ENCODE measurements around the gene ZNF573.

ZNF573 gene

DNA sequence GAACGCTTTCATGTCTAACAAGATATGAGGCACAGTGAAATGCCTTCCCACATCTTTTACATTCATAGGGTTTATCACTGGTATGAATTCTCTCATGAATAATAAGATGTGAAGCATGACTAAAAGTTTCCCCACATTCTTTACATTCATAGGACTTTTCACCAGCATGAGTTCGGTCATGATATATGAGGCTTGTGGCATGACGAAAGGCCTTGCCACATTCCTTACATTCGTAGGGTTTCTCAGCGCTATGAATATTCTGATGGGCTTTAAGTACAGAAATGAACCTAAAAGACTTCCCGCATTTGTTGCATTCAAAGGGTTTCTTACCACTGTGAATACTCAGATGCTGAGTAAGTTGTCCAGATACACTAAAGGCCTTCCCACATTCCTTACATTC is 81.2 kb downstream of the ZNF573 start:
- H3K27ac ChIP-seq (ENCODE audit: low read depth, low read length) = no peak overlapping the region
- peaks cover 23 to 31% of the 10 kb centered on the region in 2 donors for H3K36me3 ChIP-seq (ENCODE audit: control insufficient read depth in 1 of 2, insufficient read depth in 2 of 2, low read length in 2 of 2)
- peaks cover 31 to 32% of the 10 kb centered on the region in 2 donors for H3K9me3 ChIP-seq (ENCODE audit: control insufficient read depth in 1 of 2, low read length in 2 of 2)
- H3K4me3 ChIP-seq (ENCODE audit: low read depth in 1 of 2, low read length in 2 of 2) = no peak overlapping the region
- H3K4me1 ChIP-seq (ENCODE audit: control insufficient read depth in 1 of 2, insufficient read depth in 2 of 2, low read length in 2 of 2) = no peaks in the 10 kb centered on the region
- H3K27me3 ChIP-seq (ENCODE audit: control insufficient read depth in 1 of 2, insufficient read depth in 2 of 2, low read length in 2 of 2) = no peaks in the 10 kb centered on the region
- H3K9ac ChIP-seq (ENCODE audit: low read depth in 1 of 2, low read length in 2 of 2) = no peak overlapping the region

DNA sequence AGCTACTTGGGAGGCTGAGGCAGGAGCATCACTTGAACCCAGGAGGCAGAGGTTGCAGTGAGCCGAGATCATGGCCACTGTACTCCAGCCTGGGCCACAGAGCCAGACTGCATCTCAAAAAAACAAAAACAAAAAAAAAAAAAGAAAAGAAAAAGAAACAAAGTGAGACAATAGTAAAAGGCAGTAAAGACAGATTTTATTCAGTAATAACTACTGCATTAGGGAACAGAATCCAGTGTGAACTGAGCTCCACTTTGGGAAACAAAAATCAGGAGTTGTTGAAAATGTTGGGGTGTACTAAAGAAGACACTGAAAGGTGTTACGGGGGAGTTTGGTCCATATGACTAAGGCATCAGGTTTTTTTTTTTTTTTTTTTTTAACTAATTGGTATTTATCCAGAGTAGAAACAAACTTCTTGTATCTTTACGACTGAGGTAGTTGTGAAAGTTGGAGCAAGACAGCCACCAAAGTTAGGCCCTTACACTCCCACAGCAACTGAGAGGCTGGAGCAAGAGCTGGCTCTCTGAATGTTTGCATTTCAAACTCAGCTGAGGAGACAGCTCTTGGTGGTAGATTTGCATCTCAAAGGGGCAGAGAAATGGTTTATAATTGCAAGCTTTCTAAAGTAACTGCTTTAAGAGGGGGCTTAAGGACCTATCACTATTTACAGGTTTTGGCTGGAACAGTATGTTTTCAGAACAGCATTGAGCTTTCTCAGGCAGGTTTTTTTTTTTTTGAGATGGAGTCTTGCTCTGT is 84.1 kb downstream of the ZNF573 start:
- Histone ChIP-seq H3K27ac (ENCODE audit: low read depth, low read length) (no peak overlapping the region), H3K9me3 (ENCODE audit: control insufficient read depth in 1 of 2, low read length in 2 of 2) (peaks cover 26 to 32% of the 10 kb centered on the region in 2 donors), H3K36me3 (ENCODE audit: control insufficient read depth in 1 of 2, insufficient read depth in 2 of 2, low read length in 2 of 2) (peaks cover 23 to 31% of the 10 kb centered on the region in 2 donors), H3K27me3 (ENCODE audit: control insufficient read depth in 1 of 2, insufficient read depth in 2 of 2, low read length in 2 of 2) (no peaks in the 10 kb centered on the region), H3K4me3 (ENCODE audit: low read depth in 1 of 2, low read length in 2 of 2) (no peak overlapping the region), H3K9ac (ENCODE audit: low read depth in 1 of 2, low read length in 2 of 2) (no peak overlapping the region), H3K4me1 (ENCODE audit: control insufficient read depth in 1 of 2, insufficient read depth in 2 of 2, low read length in 2 of 2) (no peaks in the 10 kb centered on the region)

DNA sequence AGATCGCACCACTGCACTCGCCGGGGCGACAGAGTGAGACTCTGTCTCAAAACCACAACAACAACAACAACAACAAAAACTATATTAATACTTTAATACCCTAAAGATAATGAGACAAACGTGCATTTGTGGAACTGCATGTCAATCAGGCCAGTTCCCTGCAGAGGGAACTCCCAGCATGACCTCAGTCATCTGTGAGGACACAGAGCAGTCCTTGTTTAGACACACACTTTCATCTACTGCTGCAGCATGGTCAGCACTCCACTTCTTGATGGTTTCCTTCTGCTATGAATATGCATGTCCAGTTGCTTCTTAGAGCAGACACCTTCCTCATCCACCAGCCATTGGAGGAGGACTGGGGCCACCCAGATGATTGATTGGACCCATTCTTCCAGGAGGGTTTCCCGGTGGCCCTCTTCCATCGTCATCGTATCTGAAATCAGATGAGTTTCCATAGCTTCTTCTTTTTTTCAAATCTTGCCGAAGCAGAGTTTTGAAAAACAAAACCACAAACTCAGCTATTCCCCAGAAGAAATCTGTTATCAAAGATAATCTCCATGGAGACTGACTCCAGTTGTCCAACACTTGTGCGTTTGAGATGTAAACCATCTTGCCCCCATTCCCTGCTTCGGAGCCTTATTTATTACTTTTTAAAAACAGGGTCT is 86.3 kb downstream of the ZNF573 start:
- Histone ChIP-seq H3K9ac (ENCODE audit: low read depth in 1 of 2, low read length in 2 of 2) (no peak overlapping the region), H3K4me3 (ENCODE audit: low read depth in 1 of 2, low read length in 2 of 2) (no peak overlapping the region), H3K9me3 (ENCODE audit: control insufficient read depth in 1 of 2, low read length in 2 of 2) (peaks cover 13 to 15% of the 10 kb centered on the region in 2 donors), H3K4me1 (ENCODE audit: control insufficient read depth in 1 of 2, insufficient read depth in 2 of 2, low read length in 2 of 2) (no peaks in the 10 kb centered on the region), H3K27me3 (ENCODE audit: control insufficient read depth in 1 of 2, insufficient read depth in 2 of 2, low read length in 2 of 2) (no peaks in the 10 kb centered on the region), H3K27ac (ENCODE audit: low read depth, low read length) (no peak overlapping the region), H3K36me3 (ENCODE audit: control insufficient read depth in 1 of 2, insufficient read depth in 2 of 2, low read length in 2 of 2) (peaks cover 8 to 9% of the 10 kb centered on the region in 2 donors)

DNA sequence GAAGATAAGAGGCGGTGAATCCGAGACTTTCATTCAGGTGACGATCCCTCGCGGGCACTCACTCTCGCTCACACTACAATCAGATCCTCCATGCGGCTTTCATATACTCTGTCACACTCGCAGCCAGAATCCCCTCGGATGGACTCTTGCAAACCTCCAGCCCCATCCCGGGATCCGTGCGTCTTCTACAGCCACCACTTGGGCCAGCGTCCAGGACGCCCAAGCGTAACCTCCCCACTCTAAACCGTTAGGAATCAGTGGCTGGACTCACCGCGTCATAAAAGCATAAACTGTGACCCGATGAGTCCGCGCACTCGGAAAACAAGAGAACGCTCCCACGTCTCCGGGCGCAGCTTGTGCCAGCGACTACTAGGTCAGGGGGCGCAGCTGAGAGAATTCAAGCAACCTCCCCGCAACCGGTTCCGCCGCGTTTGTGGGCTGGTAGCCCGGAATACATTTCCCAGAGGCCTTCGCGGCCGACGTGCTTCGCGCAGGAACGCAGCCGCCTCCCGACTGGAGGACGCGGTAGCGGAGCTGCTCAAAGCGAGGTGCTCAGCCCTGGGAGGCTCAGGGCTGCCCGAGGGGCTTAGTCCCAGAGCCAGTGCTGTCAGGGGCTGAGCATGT is 87.4 kb downstream of the ZNF573 start:
- Histone ChIP-seq H3K4me3 (ENCODE audit: low read depth in 1 of 2, low read length in 2 of 2) (peak overlapping the region; percentile 76 to 82), H3K4me1 (ENCODE audit: control insufficient read depth in 1 of 2, insufficient read depth in 2 of 2, low read length in 2 of 2) (no peaks in the 10 kb centered on the region), H3K36me3 (ENCODE audit: control insufficient read depth in 1 of 2, insufficient read depth in 2 of 2, low read length in 2 of 2) (peaks cover 7 to 8% of the 10 kb centered on the region in 2 donors), H3K27me3 (ENCODE audit: control insufficient read depth in 1 of 2, insufficient read depth in 2 of 2, low read length in 2 of 2) (no peaks in the 10 kb centered on the region), H3K27ac (ENCODE audit: low read depth, low read length) (peak overlapping the region; percentile 32), H3K9ac (ENCODE audit: low read depth in 1 of 2, low read length in 2 of 2) (peak overlapping the region; percentile 29 to 47), H3K9me3 (ENCODE audit: control insufficient read depth in 1 of 2, low read length in 2 of 2) (peaks cover 7 to 8% of the 10 kb centered on the region in 2 donors)

Data from duodenal mucosa (tissue), 2 donors.